IPS DF 4.7 (cell line): ENCODE results near the gene MYO6.

Experiments used
- DNase-seq: peaks from one replicate; pipeline ENCODE4 v3.0.0-alpha.2; 2013; ENCODE audit warnings: low spot score; ENCODE audit errors: extremely low read depth

Gene MYO6

DNA sequence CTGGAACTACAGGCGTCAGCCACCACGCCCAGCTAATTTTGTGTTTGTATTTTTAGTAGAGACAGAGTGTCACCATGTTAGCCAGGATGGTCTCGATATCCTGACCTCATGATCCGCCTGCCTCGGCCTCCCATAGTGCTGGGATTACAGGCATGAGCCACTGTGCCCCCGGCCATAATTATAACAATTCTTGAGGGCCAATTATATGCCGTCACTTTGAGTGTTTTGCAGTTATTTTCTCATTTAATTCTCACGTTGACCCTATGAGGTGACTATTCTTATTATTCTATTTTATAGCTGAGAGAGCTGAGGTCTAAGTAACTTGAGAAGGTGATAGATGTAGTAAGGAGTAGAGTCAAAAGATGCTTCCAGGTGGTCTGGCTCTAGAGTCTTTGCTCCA is 13.0 kb downstream of the MYO6 start:
- no peak for DNase-seq

DNA sequence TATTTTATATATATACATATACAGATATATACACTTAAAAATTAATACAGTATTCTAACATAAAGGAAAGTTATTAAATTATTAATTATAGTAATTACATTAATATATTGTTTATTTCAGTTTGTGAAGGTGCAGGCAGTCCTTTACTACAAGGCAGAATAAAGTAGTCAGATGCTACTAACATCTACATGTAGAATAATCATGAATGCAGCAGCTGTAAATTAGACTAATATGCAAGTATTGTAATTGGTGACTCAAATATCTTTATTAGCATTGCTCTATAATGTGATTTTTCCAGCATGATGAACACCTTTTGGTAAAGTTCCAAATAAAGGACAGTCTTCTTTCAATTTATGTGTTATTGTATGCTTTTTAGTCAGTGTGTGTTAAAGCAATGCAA is 17.3 kb downstream of the MYO6 start:
- no peak for DNase-seq

- DNase-seq: no peak
Measured at GRCh38 chr6:75770844-75771243, 21.8 kb downstream of the MYO6 start.

GRCh38 chr6:75775219-75775618 is 26.2 kb downstream of the MYO6 start:
- no peak for DNase-seq

DNA sequence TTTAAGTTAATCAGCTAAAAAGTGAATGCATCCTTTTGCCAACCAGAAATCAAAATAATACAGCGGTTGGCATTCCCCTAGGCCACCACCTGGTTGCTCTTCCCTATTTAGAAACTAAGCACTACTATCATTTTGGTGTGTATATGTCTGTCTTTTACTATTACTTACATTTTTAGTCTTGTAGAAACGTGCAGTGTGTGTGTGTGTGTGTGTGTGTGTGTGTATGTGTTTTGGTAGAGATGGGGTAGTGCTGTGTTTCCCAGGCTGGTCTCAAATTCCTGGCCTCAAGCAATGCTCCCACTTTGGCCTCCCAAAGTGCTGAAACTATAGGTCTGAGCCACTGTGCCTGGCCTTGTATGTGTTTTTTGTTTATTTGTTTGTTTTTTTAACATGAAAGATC is 27.4 kb downstream of the MYO6 start:
- DNase-seq: no peak

- no peak for DNase-seq
Measured at GRCh38 chr6:75778757-75779156, 29.7 kb downstream of the MYO6 start.

GRCh38 chr6:75786152-75786551 is 37.1 kb downstream of the MYO6 start:
- no peak for DNase-seq

DNA sequence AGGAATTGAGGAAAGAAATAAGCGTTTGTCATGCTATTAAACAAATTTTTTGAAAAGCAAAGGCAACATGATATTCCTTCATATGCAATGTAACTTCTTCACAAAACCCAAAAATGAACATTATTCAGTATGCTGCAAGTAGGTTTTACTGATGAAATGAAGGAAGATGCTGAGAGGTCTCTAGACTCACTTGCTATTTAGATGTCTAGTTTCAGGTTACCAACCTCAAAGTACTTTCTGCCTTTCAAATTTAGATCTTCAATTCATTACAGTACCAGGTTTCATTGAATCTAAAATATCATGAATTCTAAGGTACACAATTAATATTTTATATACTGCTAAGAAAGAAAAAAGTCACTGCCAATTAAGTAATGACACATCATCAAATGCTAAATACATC is 39.9 kb downstream of the MYO6 start:
- DNase-seq: no peak

- no peak for DNase-seq
Measured at GRCh38 chr6:75791881-75792280, 42.8 kb downstream of the MYO6 start.

- DNase-seq: no peak
Measured at GRCh38 chr6:75794351-75794846, 45.4 kb downstream of the MYO6 start.

DNA sequence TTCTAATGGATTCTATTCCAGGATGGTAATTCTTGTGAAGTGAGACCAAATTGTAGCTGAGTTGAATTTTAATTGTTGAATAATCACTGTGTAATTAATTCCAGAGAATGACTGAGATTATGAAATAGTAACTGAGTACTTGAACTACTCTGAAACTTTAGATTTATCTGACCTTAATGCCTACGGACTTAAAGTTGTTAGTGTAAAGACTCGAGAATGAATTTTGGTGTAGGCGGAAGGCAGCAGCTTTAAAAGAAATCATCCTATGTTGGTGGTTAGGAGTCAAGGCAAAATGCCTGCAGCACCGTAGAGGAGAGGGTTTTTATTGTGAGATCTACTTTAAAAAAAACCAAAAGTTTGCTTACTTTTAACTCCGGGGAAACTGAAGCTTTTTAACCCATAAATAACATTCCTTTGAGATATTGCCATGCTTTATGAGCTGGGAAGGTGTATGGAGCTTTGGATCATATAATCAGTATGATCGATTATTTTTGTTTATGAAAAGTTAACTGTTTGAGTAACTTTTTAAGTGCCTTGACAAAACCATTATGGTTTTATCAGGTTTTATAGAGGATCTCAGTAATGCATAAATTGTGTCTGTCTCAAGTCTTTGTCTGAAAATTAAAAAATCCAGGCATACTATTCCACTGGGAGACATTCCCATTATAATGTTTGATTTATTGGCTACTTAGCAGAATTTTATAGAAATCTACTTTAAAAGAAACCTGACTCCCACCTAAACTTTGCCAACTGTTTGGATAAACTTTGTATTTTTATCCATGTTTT is 46.1 kb downstream of the MYO6 start:
- no peak for DNase-seq

GRCh38 chr6:75796723-75797122 is 47.7 kb downstream of the MYO6 start:
- no peak for DNase-seq

- no peak for DNase-seq
Measured at GRCh38 chr6:75800133-75800532, 51.1 kb downstream of the MYO6 start.

- DNase-seq: no peak
Measured at GRCh38 chr6:75800708-75801505, 51.9 kb downstream of the MYO6 start.

GRCh38 chr6:75802366-75802765 is 53.3 kb downstream of the MYO6 start:
- no peak for DNase-seq

- no peak for DNase-seq
Measured at GRCh38 chr6:75808507-75808906, 59.5 kb downstream of the MYO6 start.

GRCh38 chr6:75812560-75812959 is 63.5 kb downstream of the MYO6 start:
- DNase-seq: no peak

DNA sequence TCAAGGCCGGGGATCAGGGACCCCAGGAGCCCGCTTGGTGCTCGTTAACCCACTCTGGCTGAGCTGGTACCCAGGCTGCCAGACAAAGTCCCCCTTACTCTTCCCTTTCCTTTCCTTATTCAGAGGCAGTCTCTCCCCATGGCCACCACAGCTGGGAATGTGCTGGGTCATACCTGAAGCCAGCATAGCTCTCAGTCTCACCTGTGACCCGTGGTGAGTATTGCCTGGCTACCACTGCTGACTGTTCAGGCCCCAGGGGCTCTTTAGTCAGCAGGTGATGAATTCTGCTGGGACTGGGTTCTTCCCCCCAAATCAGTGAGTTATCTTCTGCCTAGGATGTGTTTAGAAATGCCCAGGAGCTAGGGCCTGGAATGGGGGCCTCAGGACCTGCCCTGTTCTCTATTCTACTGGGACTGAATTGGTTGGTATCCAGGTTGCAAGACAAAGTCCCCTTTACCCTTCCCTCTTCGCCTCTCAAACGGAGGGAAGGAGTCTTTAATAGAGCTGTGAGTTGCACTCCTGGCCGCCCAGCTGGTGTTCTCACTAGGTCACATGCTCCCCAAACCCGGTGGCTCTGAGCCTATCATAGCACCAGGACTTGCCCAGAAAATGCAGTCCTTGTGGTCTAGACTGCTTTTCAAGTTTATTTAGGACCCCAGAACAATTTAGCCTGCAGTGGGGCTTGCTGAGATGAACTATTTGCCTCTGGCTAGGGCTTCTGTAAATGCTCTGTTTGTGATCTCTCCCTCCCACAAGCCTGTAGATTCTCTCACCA is 64.6 kb downstream of the MYO6 start:
- no peak for DNase-seq

DNA sequence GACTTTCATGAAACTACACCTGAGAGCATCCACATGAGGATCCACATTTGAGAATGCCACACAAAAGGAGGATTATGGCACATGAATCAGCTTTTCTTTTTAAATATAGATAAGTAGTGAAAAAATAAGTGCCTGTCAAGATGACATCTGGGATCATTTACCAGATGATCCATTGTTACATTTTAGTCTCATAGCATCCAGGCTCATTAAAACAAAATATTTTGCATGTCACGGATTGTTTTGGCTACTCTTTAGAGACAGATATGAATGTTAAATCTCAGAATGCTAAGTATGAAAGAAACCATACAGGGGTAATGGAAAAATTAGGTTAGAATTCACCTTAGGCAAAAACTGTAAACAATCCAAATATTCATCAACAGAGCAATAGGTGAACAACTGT is 66.7 kb downstream of the MYO6 start:
- DNase-seq: no peak

- no peak for DNase-seq
Measured at GRCh38 chr6:75818098-75818855, 69.2 kb downstream of the MYO6 start.
